ENCODE data around the gene CEACAM5.
A peak's percentile ranks its signal among the peaks of the same experiment; 100 is the strongest.

The CEACAM5 gene

DNA sequence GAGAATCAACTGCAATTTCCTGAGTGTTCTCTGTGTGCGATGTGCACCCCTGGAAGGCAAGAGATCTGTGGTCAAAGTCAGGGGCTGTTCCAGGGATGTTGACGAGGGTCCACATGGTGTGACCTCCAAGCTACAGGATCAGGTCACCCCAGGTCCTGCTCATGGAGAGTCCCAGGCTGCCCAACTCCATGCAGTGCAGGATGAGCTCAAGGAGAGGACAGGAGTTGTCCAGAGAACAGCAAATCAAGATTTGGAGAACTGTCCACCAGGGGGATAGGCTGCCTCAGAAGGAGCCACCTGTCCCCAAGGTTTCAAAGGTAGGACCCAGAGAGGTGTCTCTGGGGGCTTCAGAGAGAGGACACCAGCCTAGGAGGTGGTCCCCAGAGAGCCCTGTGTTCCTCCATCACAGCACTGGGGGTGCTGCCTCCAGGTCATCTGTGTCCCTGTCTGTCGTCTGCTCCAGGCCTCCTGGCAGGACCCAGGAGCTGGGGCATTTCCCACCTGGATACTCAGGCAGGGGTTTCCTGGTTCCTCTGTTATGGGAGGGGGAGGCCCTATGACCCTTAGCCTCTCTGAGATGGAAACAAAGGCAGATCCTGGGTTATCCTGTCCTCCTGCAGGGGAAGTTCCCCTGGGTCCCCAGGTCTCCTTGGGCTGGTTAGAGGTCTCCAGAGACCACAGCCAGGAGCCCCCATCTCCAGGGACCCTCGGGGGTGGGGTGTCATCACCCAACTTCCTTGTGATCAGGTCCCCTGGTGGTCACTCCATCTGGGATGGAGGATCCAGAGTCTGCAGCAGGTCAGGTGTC, 18.2 kb upstream of the CEACAM5 start:
- Histone ChIP-seq H3K4me3 (ENCODE audit: insufficient read depth, low read length, poor library complexity, severe bottlenecking) (no peak overlapping the region), H3K9me3 (ENCODE audit: insufficient read depth, low read length) (no peaks in the 10 kb centered on the region), H3K27me3 (ENCODE audit: low read length) (no peaks in the 10 kb centered on the region), H3F3A (ENCODE audit: insufficient read depth) (no peaks in the 10 kb centered on the region), H3K9me2 (replicated peaks; ENCODE audit: insufficient read depth, low read length) (no peaks in the 10 kb centered on the region), H2AFZ (ENCODE audit: low read depth, low read length, severe bottlenecking) (no peak overlapping the region), H3K9ac (ENCODE audit: low read length) (no peak overlapping the region), H3K36me3 (ENCODE audit: low read length) (no peaks in the 10 kb centered on the region), H3K4me2 (ENCODE audit: low read depth, low read length, poor library complexity, severe bottlenecking) (no peak overlapping the region), H4K20me1 (ENCODE audit: low read depth, low read length) (no peaks in the 10 kb centered on the region), H3K79me2 (ENCODE audit: insufficient read depth, low read length) (no peaks in the 10 kb centered on the region), H3K27ac (ENCODE audit: low read depth, low read length) (no peak overlapping the region)
- TF ChIP-seq, protein P1, sequence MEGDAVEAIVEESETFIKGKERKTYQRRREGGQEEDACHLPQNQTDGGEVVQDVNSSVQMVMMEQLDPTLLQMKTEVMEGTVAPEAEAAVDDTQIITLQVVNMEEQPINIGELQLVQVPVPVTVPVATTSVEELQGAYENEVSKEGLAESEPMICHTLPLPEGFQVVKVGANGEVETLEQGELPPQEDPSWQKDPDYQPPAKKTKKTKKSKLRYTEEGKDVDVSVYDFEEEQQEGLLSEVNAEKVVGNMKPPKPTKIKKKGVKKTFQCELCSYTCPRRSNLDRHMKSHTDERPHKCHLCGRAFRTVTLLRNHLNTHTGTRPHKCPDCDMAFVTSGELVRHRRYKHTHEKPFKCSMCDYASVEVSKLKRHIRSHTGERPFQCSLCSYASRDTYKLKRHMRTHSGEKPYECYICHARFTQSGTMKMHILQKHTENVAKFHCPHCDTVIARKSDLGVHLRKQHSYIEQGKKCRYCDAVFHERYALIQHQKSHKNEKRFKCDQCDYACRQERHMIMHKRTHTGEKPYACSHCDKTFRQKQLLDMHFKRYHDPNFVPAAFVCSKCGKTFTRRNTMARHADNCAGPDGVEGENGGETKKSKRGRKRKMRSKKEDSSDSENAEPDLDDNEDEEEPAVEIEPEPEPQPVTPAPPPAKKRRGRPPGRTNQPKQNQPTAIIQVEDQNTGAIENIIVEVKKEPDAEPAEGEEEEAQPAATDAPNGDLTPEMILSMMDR (IDR thresholded peaks at IDR 0.05; ENCODE audit: insufficient read depth, low read length, poor library complexity, severe bottlenecking): no peak
- no peak for TF ChIP-seq EZH2phosphoT487 (conservative IDR thresholded peaks at IDR 0.05; ENCODE audit: low read length)

DNA sequence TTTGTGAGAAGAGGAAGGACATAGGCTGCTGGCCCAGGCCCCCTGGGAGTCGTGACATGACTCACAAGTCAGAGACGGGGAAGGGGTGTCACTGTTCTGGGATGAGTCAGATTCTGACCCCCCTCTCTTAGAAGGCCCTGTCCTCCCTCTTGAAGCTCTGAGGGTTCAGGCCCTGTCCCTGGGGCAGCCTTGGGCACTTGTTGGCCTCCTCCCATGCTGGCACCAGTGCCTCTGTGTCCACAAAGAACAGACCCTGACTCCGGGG, 17.7 kb upstream of the CEACAM5 start:
- Histone ChIP-seq H3K4me3 (ENCODE audit: insufficient read depth, low read length, poor library complexity, severe bottlenecking) (no peak overlapping the region), H4K20me1 (ENCODE audit: low read depth, low read length) (no peaks in the 10 kb centered on the region), H3K9ac (ENCODE audit: low read length) (no peak overlapping the region), H2AFZ (ENCODE audit: low read depth, low read length, severe bottlenecking) (no peak overlapping the region), H3K4me2 (ENCODE audit: low read depth, low read length, poor library complexity, severe bottlenecking) (no peak overlapping the region), H3K9me2 (replicated peaks; ENCODE audit: insufficient read depth, low read length) (no peaks in the 10 kb centered on the region), H3K79me2 (ENCODE audit: insufficient read depth, low read length) (no peaks in the 10 kb centered on the region), H3K27ac (ENCODE audit: low read depth, low read length) (no peak overlapping the region), H3K36me3 (ENCODE audit: low read length) (no peaks in the 10 kb centered on the region), H3K9me3 (ENCODE audit: insufficient read depth, low read length) (no peaks in the 10 kb centered on the region), H3F3A (ENCODE audit: insufficient read depth) (no peaks in the 10 kb centered on the region), H3K27me3 (ENCODE audit: low read length) (no peaks in the 10 kb centered on the region)
- no peak for TF ChIP-seq EZH2phosphoT487 (conservative IDR thresholded peaks at IDR 0.05; ENCODE audit: low read length)
- TF ChIP-seq, protein P1 (IDR thresholded peaks at IDR 0.05; ENCODE audit: insufficient read depth, low read length, poor library complexity, severe bottlenecking): no peak

DNA sequence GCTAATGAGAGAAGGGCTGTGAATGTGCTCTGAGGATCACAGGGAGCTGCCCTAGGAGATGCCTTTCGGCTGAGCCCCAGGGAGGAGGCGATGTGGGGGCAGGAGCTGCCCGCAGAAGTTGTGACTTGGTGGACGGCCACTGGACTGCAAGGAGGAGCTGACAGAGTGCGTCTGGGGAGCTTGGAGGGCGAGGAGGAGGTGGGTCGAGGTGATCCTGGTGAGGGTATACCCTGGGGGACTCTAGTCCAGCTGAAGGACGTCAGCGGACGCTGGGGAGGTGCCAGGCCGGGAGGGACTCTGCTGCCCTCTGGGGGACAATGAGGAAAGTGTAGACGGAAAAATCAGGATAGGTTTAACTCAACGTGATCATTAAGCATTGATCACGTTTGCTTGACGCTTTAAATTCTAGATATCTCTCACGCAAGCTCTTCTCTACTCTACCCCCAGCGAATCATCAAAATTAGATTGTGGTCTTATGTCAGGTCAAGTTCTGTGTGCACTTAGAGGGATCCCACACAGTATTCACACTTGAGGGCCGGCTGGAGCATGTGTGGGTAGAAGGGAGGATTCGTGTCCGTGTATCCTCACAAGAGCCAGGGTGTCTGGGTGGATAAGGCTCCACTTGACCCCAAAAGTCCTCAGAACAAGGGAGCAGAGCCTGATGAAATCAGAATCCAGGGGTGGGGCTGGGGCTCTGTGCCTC, 17.0 kb upstream of the CEACAM5 start:
- no peak for TF ChIP-seq EZH2phosphoT487 (conservative IDR thresholded peaks at IDR 0.05; ENCODE audit: low read length)
- TF ChIP-seq, protein P1 (IDR thresholded peaks at IDR 0.05; ENCODE audit: insufficient read depth, low read length, poor library complexity, severe bottlenecking): peak; percentile 20
- no peak overlapping the region for H2AFZ ChIP-seq (ENCODE audit: low read depth, low read length, severe bottlenecking)
- H3K4me2 ChIP-seq (ENCODE audit: low read depth, low read length, poor library complexity, severe bottlenecking): no peak overlapping the region
- no peaks in the 10 kb centered on the region for H3K36me3 ChIP-seq (ENCODE audit: low read length)
- H3K9ac ChIP-seq (ENCODE audit: low read length): no peak overlapping the region
- H3K9me2 ChIP-seq (replicated peaks; ENCODE audit: insufficient read depth, low read length): no peaks in the 10 kb centered on the region
- no peaks in the 10 kb centered on the region for H3K9me3 ChIP-seq (ENCODE audit: insufficient read depth, low read length)
- H4K20me1 ChIP-seq (ENCODE audit: low read depth, low read length): no peaks in the 10 kb centered on the region
- no peak overlapping the region for H3K27ac ChIP-seq (ENCODE audit: low read depth, low read length)
- no peak overlapping the region for H3K4me3 ChIP-seq (ENCODE audit: insufficient read depth, low read length, poor library complexity, severe bottlenecking)
- H3K79me2 ChIP-seq (ENCODE audit: insufficient read depth, low read length): no peaks in the 10 kb centered on the region
- no peaks in the 10 kb centered on the region for H3F3A ChIP-seq (ENCODE audit: insufficient read depth)
- H3K27me3 ChIP-seq (ENCODE audit: low read length): no peaks in the 10 kb centered on the region
